Liver (tissue), 9 donors: ENCODE data around the gene EGLN1. TPM values are rescaled to one million over a fixed set of nuclear protein-coding genes. Genes with fewer than 3 reads are reported as not detected.
"Not testable (repeated sequence)": the region's sequence is repeated elsewhere in the genome, so short reads cannot be mapped to it uniquely, and the experiment has no call there.

ENCODE experiments used
- DNase-seq: peaks from one replicate; pipeline ENCODE4 v3.0.0-alpha.2; 2017; ENCODE audit warnings: low spot score
- H3K27ac ChIP-seq, 2 donors: one replicate each; pipeline ENCODE4 v1.7.0; 2013; ENCODE audit warnings: inconsistent platforms in 2 of 2, low read length in 2 of 2, control low read depth in 1 of 2, low read depth in 1 of 2, mild to moderate bottlenecking in 1 of 2
- H3K27me3 ChIP-seq, 4 donors: one replicate each; pipeline versions ENCODE4 v1.6.1 to v1.7.0; 2013; ENCODE audit warnings: low read length in 3 of 4, inconsistent platforms in 1 of 4, mild to moderate bottlenecking in 1 of 4, moderate library complexity in 1 of 4; ENCODE audit not compliant: control insufficient read depth in 4 of 4, insufficient read depth in 4 of 4
- H3K36me3 ChIP-seq, 4 donors: one replicate each; pipeline versions ENCODE4 v1.6.1 to v1.7.0; 2013; ENCODE audit warnings: low read length in 3 of 4, mild to moderate bottlenecking in 3 of 4, low read depth in 1 of 4, moderate library complexity in 1 of 4; ENCODE audit not compliant: control insufficient read depth in 4 of 4, insufficient read depth in 3 of 4
- H3K4me1 ChIP-seq, 4 donors: one replicate each; pipeline versions ENCODE4 v1.6.1 to v1.7.0; 2013; ENCODE audit warnings: low read length in 3 of 4, mild to moderate bottlenecking in 3 of 4, moderate library complexity in 1 of 4; ENCODE audit not compliant: control insufficient read depth in 4 of 4, insufficient read depth in 4 of 4
- H3K4me3 ChIP-seq, 3 donors: one replicate each; pipeline versions ENCODE4 v1.6.1 to v1.7.0; 2013; ENCODE audit warnings: low read length in 3 of 3, control low read depth in 1 of 3, low read depth in 1 of 3, mild to moderate bottlenecking in 1 of 3
- H3K9ac ChIP-seq, 2 donors: one replicate each; pipeline ENCODE4 v1.7.0; 2013; ENCODE audit warnings: low read length in 2 of 2, mild to moderate bottlenecking in 2 of 2, moderate library complexity in 2 of 2, control low read depth in 1 of 2, low read depth in 1 of 2
- H3K9me3 ChIP-seq, 4 donors: one replicate each; pipeline versions ENCODE4 v1.6.1 to v1.7.0; 2013; ENCODE audit warnings: low read length in 3 of 4; ENCODE audit not compliant: control insufficient read depth in 4 of 4
- EGR1 ChIP-seq, 2 donors: IDR thresholded peaks; 2 replicates each; pipeline ENCODE4 v1.6.1; 2016 to 2018; ENCODE audit warnings: antibody characterized with exemption in 2 of 2, low read depth in 2 of 2
- FOXA1 ChIP-seq: IDR thresholded peaks from 2 replicates; pipeline ENCODE4 v1.6.1; 2016; ENCODE audit warnings: antibody characterized with exemption
- FOXA2 ChIP-seq: IDR thresholded peaks from 2 replicates; pipeline ENCODE4 v1.6.1; 2016; ENCODE audit warnings: antibody characterized with exemption
- GABPA ChIP-seq, 2 donors: IDR thresholded peaks in 1 of 2; conservative IDR thresholded peaks in 1 of 2; 2 replicates each; pipeline ENCODE4 v1.6.1; 2016; ENCODE audit warnings: antibody characterized with exemption in 2 of 2, mild to moderate bottlenecking in 1 of 2, moderate library complexity in 1 of 2
- HNF4A ChIP-seq, 2 donors: conservative IDR thresholded peaks; 2 replicates each; pipeline ENCODE4 v1.6.1; 2016; ENCODE audit warnings: antibody characterized with exemption in 2 of 2, mild to moderate bottlenecking in 2 of 2
- HNF4G ChIP-seq: IDR thresholded peaks from 2 replicates; pipeline ENCODE4 v1.6.1; 2016; ENCODE audit warnings: antibody characterized with exemption
- JUND ChIP-seq, 2 donors: IDR thresholded peaks; 2 replicates each; pipeline ENCODE4 v1.6.1; 2016; ENCODE audit warnings: antibody characterized with exemption in 2 of 2
- NR2F2 ChIP-seq: IDR thresholded peaks from 2 replicates; pipeline ENCODE4 v1.6.1; 2016; ENCODE audit warnings: antibody characterized with exemption
- RAD21 ChIP-seq, 2 donors: IDR thresholded peaks; 2 replicates each; pipeline ENCODE4 v1.6.1; 2016; ENCODE audit warnings: antibody characterized with exemption in 2 of 2, mild to moderate bottlenecking in 2 of 2
- RXRA ChIP-seq, 2 donors: IDR thresholded peaks; 2 replicates each; pipeline ENCODE4 v1.6.1; 2017 to 2018; ENCODE audit warnings: antibody characterized with exemption in 2 of 2, mild to moderate bottlenecking in 1 of 2
- SP1 ChIP-seq: IDR thresholded peaks from 2 replicates; pipeline ENCODE4 v1.6.1; 2018; ENCODE audit warnings: antibody characterized with exemption, mild to moderate bottlenecking
- TAF1 ChIP-seq: conservative IDR thresholded peaks from 2 replicates; pipeline ENCODE4 v1.6.1; 2016; ENCODE audit warnings: antibody characterized with exemption, mild to moderate bottlenecking
- YY1 ChIP-seq: IDR thresholded peaks from 2 replicates; pipeline ENCODE4 v1.6.1; 2016; ENCODE audit warnings: antibody characterized with exemption, mild to moderate bottlenecking
- WGBS: extraction: QIAGEN DNeasy Blood & Tissue Kit; methylation state at CpG from one replicate; pipeline ENCODE4 v1.1.7; 2013; 5-methylcytosine and 5-hydroxymethylcytosine counted together
- polyA plus RNA-seq, 2 donors: library from polyadenylated mRNA; stranded (reverse) in 1 of 2; unstranded in 1 of 2; fragments of 200-250 nt in 1 of 2; fragments of >200 nt in 1 of 2; fragmentation: Nextera tagmentation in 1 of 2; extraction: Ambion mirVana in 1 of 2; gene quantifications; one replicate each; pipeline versions ENCODE4 v1.2.1 to v1.2.3, GENCODE V29; 2013 to 2015
- total RNA-seq, 2 donors: library from RNA; depleted of rRNA; stranded (reverse); fragments of >200 nt; gene quantifications; one replicate each; pipeline ENCODE4 v1.2.3, GENCODE V29; 2014
- TF ChIP-seq, protein P1 (sequence below): IDR thresholded peaks from 2 replicates; pipeline ENCODE4 v1.6.1; 2016; ENCODE audit warnings: antibody characterized with exemption
- TF ChIP-seq, protein P2 (sequence below): IDR thresholded peaks from 2 replicates; pipeline ENCODE4 v1.6.1; 2016; ENCODE audit warnings: antibody characterized with exemption
- TF ChIP-seq, protein P3 (sequence below): IDR thresholded peaks from 2 replicates; pipeline ENCODE4 v1.6.1; 2016; ENCODE audit warnings: antibody characterized with exemption
- TF ChIP-seq, protein P4 (sequence below): fragments of 150-350 bp; IDR thresholded peaks from 2 replicates; pipeline ENCODE4 v1.5.1; 2017; ENCODE audit warnings: improper control_type of control experiment, low read depth, low read length; ENCODE audit not compliant: missing input control
- donor health status: healthy.
- donor health status: healthy.
- donor health status: healthy.
- donor health status: healthy.
- donor health status: healthy.

Gene EGLN1
- total and polyA plus RNA-seq, 4 donors = 7.2 to 44.8 (median 22.2) TPM

DNA sequence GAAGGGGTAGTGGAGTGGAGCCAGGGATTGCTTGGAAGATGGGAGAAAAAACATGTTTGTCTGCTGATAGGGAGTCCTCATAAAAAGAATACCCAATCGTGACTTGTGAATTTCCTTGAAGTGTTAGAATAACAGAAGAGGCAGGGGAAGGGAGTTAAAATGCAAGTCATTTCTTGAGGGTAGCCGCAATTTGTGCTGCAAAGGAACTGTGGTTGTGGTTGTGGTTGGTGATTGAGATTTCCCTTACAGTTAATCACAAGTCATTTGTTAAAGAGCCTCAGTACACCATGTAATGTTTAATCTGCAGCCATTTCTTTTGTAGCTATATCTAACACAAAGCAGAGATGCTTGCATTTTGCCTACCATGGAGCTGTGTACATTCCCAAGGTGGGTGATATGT is 38.5 kb upstream of the EGLN1 start:
- H3K9me3 ChIP-seq = peaks cover 0 to 3% (median 0%) of the 10 kb centered on the region in 4 donors
- no peak overlapping the region for H3K9ac ChIP-seq
- no peak overlapping the region for H3K27ac ChIP-seq
- H3K4me3 ChIP-seq = no peak overlapping the region
- no peak for DNase-seq
- WGBS = 63% methylated on average over 2 of the region's 2 CpGs
- no peaks in the 10 kb centered on the region for H3K36me3 ChIP-seq
- peaks cover 0 to 3% (median 0%) of the 10 kb centered on the region in 4 donors for H3K27me3 ChIP-seq
- H3K4me1 ChIP-seq = no peaks in the 10 kb centered on the region
- TF ChIP-seq RXRA (IDR thresholded peaks at IDR 0.05) = no peak
- no peak for TF ChIP-seq HNF4G
- no peak for TF ChIP-seq FOXA1
- TF ChIP-seq, protein P1, sequence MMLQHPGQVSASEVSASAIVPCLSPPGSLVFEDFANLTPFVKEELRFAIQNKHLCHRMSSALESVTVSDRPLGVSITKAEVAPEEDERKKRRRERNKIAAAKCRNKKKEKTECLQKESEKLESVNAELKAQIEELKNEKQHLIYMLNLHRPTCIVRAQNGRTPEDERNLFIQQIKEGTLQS = no peak
- no peak for TF ChIP-seq SP1
- TF ChIP-seq HNF4A (conservative IDR thresholded peaks at IDR 0.05) = no peak
- TF ChIP-seq YY1 = no peak
- TF ChIP-seq TAF1 = no peak
- TF ChIP-seq, protein P2, sequence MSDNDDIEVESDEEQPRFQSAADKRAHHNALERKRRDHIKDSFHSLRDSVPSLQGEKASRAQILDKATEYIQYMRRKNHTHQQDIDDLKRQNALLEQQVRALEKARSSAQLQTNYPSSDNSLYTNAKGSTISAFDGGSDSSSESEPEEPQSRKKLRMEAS = no peak
- TF ChIP-seq JUND (IDR thresholded peaks at IDR 0.05) = no peak
- TF ChIP-seq FOXA2 = no peak
- TF ChIP-seq NR2F2 = no peak
- no peak for TF ChIP-seq RAD21 (IDR thresholded peaks at IDR 0.05)
- TF ChIP-seq EGR1 (IDR thresholded peaks at IDR 0.05; ENCODE audit: low read depth in 2 of 2) = no peak
- TF ChIP-seq, protein P3, sequence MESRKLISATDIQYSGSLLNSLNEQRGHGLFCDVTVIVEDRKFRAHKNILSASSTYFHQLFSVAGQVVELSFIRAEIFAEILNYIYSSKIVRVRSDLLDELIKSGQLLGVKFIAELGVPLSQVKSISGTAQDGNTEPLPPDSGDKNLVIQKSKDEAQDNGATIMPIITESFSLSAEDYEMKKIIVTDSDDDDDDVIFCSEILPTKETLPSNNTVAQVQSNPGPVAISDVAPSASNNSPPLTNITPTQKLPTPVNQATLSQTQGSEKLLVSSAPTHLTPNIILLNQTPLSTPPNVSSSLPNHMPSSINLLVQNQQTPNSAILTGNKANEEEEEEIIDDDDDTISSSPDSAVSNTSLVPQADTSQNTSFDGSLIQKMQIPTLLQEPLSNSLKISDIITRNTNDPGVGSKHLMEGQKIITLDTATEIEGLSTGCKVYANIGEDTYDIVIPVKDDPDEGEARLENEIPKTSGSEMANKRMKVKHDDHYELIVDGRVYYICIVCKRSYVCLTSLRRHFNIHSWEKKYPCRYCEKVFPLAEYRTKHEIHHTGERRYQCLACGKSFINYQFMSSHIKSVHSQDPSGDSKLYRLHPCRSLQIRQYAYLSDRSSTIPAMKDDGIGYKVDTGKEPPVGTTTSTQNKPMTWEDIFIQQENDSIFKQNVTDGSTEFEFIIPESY = no peak
- no peak for TF ChIP-seq GABPA (IDR thresholded peaks at IDR 0.05 in 1 of 2, conservative IDR thresholded peaks at IDR 0.05 in 1 of 2)
- TF ChIP-seq, protein P4, sequence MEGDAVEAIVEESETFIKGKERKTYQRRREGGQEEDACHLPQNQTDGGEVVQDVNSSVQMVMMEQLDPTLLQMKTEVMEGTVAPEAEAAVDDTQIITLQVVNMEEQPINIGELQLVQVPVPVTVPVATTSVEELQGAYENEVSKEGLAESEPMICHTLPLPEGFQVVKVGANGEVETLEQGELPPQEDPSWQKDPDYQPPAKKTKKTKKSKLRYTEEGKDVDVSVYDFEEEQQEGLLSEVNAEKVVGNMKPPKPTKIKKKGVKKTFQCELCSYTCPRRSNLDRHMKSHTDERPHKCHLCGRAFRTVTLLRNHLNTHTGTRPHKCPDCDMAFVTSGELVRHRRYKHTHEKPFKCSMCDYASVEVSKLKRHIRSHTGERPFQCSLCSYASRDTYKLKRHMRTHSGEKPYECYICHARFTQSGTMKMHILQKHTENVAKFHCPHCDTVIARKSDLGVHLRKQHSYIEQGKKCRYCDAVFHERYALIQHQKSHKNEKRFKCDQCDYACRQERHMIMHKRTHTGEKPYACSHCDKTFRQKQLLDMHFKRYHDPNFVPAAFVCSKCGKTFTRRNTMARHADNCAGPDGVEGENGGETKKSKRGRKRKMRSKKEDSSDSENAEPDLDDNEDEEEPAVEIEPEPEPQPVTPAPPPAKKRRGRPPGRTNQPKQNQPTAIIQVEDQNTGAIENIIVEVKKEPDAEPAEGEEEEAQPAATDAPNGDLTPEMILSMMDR = no peak

DNA sequence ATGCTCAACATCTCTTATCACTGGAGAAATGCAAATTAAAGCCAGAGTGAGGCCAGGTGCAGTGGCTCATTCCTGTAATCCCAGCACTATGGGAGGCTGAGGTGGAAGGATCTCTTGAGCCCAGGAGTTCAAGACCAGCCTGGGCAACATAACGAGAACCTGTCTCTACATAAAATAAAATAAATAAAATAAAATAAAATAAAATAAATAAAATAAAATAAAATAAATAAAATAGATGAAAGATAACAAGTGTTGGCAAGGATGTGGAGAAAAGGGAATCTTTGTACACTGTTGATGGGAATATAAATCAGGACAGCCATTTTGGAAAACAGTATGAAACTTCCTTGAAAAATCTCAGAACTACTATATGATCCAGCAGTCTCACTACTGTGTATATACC is 37.4 kb upstream of the EGLN1 start:
- not testable (repeated sequence) for H3K9me3 ChIP-seq, DNase-seq, H3K27me3 ChIP-seq, H3K9ac ChIP-seq, H3K36me3 ChIP-seq, H3K4me1 ChIP-seq, H3K4me3 ChIP-seq, H3K27ac ChIP-seq
- 98% methylated on average over 1 of the region's 1 CpG for WGBS

DNA sequence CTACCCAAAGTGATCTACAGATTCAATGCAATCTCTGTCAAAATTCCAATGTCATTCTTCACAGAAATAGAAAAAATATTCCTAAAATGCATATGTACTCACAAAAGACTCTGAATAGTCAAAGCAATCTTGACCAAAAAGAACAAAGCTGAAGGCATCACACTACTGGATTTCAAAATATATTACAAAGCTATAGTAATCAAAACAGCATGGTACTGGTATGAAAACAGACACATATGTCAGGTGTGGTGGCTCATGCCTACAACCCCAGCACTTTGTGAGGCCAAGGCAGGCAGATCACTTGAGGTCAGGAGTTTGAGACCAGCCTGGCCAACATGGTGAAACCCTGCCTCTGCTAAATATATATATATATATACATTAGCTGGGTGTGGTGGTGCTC is 35.9 kb upstream of the EGLN1 start:
- DNase-seq, H3K4me3 ChIP-seq, H3K36me3 ChIP-seq, H3K4me1 ChIP-seq, H3K9ac ChIP-seq, H3K27me3 ChIP-seq, H3K9me3 ChIP-seq, H3K27ac ChIP-seq: not testable (repeated sequence)

DNA sequence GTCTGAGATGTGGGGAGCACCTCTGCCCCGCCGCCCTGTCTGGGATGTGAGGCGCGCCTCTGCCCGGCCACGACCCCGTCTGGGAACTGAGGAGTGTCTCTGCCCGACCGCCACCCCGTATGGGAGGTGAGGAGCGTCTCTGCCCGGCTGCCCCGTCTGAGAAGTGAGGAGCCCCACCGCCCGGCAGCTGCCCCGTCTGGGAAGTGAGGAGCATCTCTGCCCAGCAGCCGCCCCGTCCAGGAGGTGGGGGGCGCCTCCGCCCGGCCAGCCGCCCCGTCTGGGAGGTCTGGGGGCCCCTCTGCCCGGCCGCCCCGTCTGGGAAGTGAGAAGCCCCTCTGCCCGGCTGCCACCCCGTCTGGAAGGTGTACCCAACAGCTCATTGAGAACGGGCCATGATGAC is 32.0 kb upstream of the EGLN1 start:
- not testable (repeated sequence) for H3K4me1 ChIP-seq, H3K9ac ChIP-seq, H3K36me3 ChIP-seq, H3K4me3 ChIP-seq, H3K27me3 ChIP-seq, H3K9me3 ChIP-seq, DNase-seq, H3K27ac ChIP-seq
- WGBS = 93% methylated on average over 29 of the region's 29 CpGs
